NCI-H2227 (cell line): Measurements from ENCODE around the gene HGS.
A peak's percentile ranks its signal among the peaks of the same experiment; 100 is the strongest.

Experiments used
- DNase-seq: peaks from one replicate; lab custom pipeline; 2025; ENCODE audit not compliant: unreplicated experiment; lab: John Stamatoyannopoulos, UW

Gene HGS

DNA sequence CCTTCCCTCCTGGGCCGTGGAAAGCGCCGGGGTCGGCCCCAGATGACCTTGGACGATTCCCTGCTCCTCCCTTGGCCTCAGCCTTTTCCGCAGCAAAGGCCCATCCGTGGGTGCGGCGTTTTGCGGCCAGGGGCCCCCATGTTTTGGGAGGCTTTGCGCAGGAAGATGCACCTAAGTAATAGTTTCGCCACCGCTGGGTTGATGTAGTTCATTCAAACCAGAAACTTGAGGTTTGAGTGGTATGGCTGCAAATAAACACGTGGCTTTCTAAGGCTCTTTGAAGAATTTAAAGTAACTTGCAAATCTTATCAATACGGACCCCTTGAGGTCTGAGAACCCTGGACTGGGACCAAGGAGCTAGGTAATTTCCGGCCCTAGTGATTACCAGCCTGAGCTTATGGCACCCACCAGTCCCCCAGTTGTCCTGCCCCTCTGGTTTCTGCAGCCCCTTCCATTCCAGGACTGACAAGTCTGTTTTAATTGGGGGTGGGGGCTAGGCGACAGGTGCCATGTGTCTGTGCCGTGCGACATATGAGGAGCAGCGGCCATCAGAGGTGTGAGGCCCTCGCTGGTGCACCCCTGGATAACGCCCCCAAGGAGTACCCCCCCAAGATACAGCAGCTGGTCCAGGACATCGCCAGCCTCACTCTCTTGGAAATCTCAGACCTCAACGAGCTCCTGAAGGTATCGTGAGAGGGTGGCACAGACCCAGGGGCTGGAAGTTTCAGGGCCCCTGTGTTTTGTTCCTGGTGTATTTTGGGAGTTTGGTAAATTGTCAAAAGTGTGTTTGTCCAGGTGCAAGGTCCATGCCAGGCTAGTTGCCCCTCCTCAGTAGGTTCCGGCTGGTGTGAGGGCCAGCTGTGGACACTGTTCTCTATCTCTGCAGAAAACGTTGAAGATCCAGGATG, 20.2 kb downstream of the HGS start:
- no peak for DNase-seq

DNA sequence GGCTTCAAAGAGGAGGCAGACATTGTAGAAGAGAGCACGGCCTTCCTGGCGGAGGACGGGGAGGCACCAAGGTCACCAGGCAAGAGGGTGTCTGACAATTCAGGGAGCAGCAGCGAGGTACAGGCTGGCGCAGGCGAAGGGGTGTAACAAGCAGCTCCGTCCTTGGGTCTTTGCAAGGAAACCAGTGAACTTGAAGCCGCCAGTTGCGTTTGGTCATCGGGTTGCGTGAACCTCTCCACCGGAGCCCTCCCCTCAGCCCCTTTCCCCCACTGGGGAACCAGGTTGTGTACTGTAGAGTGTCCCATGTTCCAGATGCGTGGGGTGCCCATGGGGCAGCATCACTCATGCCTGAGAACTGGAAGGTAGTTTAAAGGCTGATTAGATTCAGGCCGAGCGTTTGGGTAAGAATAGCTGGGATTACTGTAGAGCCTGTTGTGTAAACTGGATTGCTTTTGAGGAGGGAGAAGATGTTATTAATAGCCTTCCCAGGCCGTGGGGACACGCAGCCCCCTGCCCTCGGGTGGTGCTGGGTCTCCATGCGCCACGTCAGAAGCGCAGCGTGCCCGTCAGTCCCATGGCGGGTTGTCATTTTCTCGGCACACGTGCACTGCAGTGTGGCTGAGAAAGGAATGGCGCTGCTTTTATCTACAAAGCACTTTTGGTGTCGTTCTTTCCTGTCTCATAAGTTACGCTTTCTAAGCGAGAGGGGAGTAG, 21.9 kb downstream of the HGS start:
- DNase-seq = no peak

DNA sequence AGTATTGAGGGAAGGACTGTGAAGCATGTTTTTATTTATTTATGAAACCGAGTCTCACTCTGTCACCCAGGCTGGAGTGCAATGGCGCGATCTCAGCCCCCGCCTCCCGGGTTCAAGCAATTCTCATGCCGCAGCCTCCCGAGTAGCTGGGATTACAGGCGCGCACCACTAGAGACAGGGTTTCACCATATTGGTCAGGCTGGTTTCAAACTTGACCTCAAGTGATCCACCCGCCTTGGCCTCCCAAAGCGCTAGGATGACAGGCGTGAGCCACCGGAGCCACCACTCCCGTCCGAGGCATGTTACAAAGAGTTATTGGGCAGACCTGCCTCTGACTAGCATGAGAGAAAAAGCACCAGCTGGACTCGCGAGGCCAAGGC, 22.4 kb downstream of the HGS start:
- DNase-seq = no peak

DNA sequence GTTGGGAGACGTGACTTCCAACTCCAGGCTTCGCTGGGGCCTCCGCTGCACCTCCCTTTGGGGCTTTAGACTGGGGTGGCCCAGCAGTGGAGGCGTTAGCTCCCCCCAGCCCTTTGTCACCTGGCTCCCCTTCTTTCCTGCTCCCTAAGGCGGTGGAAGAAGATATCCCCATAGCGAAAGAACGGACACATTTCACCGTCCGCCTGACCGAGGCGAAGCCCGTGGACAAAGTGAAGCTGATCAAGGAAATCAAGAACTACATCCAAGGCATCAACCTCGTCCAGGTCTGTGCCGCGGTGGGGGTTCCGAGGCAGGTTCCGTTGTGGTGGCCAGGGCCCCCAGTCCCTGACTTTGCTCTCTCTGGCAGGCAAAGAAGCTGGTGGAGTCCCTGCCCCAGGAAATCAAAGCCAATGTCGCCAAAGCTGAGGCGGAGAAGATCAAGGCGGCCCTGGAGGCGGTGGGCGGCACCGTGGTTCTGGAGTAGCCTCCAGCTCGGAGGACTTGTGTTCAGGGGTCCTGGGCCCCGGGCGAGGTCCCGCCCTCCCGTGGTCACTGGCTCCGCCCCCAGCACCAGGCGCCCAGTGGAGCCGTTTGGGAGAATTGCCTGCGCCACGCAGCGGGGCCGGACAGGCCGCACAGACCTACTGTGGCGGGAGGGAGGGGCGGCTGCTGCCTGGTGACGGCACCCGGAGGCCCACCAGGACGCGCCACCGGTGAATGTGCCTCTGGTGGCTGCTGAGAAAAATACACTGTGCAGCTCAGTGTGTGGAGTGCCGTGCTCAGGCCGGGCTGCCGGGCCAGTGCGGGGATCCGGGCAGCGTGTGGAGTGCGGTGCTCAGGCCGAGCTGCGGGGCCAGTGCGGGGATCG, 23.2 kb downstream of the HGS start:
- no peak for DNase-seq

DNA sequence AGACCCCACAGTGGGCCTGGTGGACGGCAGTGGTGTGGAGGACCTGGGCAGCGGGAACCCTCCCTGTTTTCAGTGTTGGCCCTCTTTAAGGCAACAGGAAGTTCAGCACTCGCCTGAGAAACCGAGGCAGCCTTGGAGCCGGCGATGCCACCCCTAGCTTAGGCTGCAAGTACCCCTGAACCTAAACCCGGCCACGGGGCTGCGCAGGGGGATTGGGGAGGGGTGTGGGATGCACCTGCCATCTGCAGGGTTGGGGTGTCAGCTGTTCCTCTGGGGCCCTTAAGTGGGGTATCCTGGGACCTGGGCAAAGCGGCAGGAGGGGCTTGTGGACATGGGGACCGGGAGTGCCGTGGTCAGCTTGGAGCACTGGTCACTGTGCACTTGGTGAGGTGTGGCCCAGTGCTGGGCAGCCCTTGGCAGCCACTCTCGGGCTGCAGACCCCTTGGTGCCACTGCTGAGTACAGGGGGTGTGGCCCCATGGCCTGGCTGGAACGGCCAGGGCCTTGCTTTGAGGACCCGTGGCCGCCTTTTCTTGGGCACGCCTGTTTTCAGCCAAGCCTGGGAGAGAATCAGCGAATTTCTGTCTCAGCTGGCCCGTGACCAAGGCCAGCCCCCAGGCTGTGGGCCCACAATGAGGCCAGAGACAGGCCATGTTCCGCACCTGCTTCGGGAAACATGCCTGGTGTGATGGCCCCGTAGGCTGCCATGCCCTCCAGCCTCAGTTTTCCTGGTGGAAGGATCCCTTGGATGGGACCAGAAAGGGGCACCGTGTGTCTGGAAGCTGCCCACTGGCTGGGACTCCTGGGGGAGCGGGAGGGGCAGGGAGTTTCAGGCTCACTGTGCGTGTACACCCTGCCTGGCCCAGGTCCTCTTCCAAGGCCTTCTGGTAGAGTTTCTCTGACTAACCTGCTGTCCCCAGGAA, 24.2 kb downstream of the HGS start:
- DNase-seq = no peak

DNA sequence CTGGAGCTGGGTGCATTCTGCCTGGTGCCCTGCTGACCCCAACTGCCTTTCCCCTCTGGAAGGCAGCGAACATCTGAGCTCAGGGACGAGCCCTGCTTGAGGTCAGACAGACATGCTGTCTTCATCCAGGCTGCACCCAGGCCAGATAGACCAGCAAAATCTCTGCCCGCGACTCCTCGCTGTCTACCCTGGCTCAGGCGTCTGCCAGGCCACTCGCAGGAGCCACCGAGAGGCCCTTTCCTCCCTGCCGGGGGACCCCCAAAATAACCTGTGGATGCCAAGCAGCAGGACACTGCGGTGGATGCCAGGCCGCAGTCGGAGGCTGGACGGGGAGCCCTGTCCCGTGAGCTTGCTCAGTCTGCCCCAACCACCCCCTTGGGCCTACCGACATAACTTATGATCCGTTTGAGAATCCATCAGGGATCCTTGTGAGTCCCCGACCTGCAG, 25.0 kb downstream of the HGS start:
- no peak for DNase-seq

DNA sequence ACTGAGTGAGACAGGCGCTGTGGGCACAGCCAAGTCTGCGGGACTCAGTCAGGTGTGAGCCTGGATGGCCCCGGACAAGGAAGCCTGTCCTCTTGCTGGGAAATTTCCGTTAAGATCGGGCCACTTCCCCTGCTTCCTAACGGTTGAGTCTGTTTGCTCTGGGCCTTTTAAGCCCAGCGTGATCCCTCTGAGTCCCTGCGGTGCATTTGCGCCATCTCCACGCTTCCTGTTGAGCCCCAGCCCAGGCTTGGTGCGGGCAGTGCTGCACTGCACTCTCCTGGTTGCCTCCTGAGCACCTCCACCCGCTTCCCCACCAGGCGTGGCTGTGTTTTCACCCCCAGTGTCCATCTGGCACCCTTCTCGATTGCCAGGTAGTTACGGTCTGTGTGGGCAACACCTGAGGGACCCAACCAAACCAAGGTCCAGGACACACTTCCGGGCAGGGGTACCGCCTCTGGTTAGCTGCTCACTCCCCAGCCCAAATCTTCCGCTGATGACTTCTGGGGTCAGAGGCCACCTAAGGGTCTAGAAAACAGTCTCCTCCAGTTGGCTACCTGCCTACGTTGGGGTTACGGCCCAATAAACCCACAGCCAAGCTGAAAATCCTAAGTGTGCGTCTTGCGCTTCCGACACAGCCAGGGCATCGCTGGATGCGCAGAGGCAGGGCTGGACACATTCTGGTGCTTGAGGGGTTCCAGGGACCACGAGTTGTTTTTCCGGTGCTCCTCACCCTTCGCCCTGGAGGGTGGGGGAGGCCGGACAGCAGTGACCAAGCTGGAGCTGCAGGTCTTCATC, 26.9 kb downstream of the HGS start:
- peak; percentile 24 for DNase-seq

DNA sequence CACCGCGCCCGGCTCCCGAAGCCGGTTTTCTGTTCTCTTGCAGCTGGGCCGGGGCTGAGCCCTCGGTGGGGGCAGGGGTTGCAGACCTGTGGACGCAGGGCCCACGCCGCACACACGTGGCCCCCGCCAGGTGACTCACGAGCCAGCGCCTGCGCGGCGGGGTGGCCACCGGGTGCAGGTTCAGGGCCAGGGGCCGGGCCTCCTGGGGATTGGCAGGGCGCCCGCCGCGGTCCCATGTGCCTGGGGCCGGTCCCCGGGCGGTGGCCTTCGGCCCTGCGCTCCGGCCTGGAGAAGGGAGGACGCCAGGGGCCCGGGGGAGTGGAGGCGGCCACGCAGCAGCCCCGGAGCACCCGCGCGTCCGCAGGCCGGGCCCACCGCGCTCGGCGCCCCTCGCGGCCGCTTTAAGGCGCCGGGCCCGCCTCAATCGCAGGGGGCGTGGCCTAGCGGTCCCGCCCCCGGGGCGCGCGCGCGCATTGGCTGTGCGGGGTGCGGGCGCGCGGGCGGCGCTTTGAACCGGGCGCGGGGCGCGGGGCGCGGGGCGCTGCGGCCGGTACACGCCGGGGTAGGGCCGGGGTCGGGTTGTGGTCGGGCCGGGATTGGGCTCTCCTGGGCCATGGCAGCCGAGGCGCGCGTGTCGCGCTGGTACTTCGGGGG, 28.1 kb downstream of the HGS start, which contains the start of gene SLC25A10:
SLC25A10 (plus strand) TSS at position 471 of the 654 bp plus-strand sequence; CDS start at position 614, 143 bp downstream.
- peak; percentile 91 for DNase-seq

DNA sequence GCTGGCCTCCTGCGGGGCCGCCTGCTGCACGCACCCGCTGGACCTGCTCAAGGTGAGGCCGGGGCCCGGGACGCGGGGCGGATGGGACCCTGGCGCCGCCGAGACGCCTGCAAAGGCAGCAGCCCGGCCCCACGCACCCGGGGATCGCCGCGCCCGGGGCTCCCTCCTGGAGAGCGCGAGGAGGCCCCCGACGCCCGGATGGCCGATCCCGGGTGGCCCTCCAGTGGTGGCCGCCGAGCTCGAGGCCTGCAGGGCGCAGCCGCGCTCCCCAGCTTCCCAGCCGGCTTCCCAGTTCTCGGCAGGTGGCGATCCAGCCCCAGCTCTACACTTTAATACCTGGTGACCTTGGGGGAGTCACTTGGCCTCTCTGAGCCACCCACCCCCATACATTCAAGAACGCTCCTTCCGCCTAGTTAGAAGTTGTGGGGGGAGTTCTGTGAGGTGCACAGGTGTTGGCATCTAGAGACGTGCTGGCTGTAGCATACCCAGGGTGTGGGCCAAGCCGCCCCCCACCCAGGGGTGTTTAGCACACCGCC, 28.7 kb downstream of the HGS start:
- peak; percentile 59 for DNase-seq

DNA sequence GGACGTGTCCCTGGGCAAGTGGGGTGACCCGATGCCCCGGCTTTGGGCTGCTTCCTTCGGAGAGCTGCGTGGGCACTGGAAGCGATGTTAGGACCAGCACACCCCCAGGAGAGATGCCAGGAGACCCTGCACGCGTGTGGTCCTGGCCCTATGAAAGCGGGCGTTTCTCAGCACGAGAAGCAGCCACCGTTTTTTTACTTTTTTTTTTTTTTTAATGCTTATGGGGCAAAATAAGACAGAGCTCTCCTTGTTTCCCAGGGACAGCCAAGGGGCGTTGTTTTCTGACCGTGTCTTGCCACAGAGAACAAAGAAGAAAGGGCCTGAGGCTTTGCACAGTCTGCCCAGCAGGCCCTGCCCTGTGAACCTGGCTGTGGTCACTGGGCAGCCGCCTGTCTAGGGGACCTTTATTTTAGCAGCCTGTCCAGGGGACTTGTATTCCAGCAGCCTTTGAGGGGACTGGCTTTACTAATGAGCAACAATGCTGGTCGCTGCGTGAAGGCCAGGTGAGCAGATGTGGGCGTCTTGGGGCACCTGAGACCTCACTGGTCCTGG, 29.3 kb downstream of the HGS start:
- DNase-seq = no peak

DNA sequence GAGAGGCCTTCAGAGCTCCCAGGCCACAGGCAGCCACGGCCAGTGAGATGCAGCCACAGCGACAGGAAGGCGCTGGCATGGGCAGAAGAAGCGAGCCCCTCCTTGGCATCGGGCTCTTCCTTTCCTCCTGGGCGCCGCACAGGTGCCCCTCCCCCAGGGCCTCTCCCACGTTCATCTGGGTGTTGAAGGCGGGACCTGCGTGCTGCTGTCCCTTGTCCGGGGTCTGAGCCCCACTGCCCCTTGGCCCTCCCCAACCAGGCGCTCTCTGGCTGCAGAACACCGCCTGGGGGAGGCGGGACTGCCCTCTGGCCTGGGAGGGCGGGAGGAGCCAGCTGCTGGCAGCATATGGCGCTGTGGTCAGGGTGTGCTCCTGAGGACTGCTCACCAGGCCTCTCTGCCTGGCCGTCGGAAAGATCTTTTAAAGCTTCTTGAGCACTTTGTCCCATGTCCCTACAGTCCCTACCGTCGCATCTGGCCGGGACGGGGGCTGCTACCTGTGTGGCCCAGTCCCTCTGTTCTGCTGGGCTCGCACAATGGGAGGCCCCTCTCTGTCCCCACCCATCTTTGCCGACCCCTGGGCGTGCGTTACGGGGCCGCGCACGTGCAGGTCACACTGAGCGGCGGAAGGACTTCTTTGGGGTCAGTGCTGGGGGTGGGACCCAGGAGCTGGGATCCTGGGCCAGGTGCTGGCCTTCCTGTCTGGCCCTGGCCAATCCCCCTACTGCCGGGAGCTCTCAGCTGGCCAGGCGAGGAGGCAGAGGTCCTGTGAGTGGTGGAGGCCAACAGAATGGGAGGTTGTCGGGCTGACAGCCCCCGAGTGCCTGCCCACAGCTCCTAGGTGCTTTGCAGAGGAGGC, 30.0 kb downstream of the HGS start:
- peak; percentile 60 for DNase-seq

DNA sequence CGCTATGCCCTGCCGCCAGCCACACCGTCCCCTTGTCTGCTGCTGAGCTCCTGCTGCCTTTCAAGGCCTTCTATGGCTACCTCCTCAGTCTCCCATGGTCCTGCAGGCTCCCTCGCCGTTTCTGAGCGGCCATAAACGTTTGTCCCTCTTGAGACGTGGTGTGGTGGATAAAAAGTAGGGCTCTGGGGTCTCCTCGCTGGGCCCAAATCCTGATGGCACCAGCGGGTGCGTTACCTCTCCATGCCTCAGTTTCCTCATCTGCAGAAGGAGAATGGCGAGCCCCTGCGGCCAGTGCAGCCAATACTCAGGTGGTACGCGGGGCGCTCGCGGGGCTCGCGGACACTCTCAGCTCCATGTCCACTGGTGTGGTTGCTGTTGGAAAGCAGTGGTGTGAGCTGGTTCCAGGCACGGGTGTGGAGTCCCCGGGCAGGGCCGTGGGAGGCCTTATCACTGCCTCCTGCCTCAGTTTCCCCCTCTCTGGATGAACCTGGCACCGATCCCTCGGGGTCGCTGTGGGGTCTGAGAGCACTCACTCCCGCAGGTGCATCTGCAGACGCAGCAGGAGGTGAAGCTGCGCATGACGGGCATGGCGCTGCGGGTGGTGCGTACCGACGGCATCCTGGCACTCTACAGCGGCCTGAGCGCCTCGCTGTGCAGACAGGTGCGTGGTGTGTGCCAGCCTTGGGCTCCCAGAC, 30.7 kb downstream of the HGS start:
- DNase-seq = no peak

DNA sequence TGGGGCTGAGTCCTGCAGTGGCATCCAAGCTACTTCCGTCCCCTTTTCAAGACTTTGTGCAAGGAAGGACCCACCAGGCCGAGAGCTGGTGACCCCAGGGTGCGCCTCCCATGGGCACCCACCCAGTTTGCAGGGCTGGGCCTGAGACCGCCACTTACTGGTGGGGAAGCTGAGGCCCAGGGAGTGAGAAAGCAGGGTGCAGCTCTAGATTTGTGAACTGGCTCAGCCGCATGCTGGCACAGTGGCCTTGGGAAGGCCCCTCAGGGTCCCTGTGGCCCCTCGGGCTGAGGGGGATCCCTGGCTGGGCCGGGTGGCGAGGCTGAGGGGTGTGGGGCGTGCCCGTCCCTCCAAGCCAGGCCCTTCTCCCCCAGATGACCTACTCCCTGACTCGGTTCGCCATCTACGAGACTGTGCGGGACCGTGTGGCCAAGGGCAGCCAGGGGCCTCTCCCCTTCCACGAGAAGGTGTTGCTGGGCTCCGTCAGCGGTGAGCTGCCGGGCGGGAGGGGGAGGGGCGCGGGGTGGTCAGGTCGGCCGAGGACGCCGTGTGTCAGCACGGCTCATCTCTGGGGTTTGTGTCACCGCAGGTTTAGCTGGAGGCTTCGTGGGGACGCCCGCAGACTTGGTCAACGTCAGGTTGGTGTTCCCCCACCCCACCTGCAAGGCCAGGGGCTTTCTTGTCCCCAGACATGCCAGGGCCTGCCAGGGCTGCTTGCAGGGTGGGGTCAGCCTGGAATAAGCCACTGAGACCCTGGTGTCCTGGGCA, 31.5 kb downstream of the HGS start:
- DNase-seq = no peak

DNA sequence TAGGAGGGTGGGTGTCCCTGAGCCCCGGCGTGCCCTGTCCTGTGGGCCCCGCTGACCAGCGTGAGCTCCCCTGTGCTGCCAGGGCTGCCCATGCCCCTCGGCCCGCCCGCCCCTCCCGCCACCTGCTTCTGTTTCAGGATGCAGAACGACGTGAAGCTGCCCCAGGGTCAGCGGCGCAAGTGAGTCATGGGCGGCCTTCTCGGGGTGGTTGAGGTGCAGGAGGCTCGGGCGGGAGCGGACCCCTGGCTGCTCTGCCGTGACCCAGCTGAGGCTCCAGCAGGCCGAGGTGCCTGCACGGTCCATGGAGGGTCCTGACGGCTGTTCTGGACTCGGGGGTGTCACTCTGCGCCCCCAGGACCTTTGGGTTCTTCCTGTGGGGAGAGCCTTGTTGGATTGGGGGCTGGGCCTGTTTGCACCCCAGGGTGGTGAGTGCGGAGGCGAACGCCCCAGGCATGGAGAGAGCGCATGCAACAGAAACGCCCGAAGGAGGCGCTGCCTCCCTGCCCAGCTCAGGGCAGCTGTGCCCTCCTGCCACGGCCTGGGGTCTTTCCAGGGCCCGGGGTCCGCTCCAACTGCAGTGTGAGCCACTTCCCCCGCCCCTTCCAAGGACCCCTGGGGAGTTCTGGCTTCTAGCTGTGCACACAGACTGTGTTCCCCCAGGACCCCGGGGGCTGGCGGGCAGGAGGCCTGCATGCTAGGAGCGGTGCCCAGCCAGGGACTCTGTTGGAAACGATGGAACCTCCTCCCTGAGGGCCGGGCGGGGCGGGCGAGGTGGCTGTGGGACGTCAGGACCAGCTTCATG, 32.3 kb downstream of the HGS start:
- DNase-seq = no peak

DNA sequence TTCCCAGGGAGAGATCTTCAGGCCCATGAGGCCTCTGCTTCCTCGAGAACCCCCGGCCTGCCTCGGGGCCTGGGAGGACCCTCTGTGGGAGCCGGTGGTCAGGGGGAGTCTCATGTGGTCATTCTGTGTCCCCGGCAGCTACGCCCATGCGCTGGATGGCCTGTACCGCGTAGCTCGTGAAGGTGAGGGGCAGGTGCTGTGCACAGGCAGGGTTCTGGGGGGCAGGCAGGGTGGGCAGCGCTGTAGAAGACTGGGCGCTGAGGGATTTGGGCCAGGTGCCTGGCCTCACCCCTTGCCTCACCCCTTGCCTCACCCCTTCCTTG, 32.8 kb downstream of the HGS start:
- no peak for DNase-seq
